NCI-H2081 (cell line): Measurements from ENCODE around the gene GORASP1.

Experiments used
- DNase-seq, 2 experiments: peaks; one replicate each; lab custom pipeline; 2025; lab: John Stamatoyannopoulos, UW

GORASP1 gene

GRCh38 chr3:39141171-39141995 lies 34.0 kb upstream of the GORASP1 start:
- DNase-seq, result peak in 1 of 2 experiments; percentile 49

- DNase-seq, result no peak
Observed at GRCh38 chr3:39140341-39140971, 33.0 kb upstream of the GORASP1 start.

- no peak for DNase-seq
Observed at GRCh38 chr3:39139442-39139841, 32.0 kb upstream of the GORASP1 start.

GRCh38 chr3:39138804-39139415 lies 31.5 kb upstream of the GORASP1 start:
- DNase-seq, result peak in 1 of 2 experiments; percentile 36

- DNase-seq, result no peak
Observed at GRCh38 chr3:39137991-39138803, 30.8 kb upstream of the GORASP1 start.

- DNase-seq, result no peak
Observed at GRCh38 chr3:39137435-39137936, 30.1 kb upstream of the GORASP1 start.

GRCh38 chr3:39136533-39137434 lies 29.4 kb upstream of the GORASP1 start:
- no peak for DNase-seq

- no peak for DNase-seq
Observed at GRCh38 chr3:39135170-39135805, 27.9 kb upstream of the GORASP1 start.

GRCh38 chr3:39134305-39134704 lies 26.9 kb upstream of the GORASP1 start:
- no peak for DNase-seq

GRCh38 chr3:39133822-39134221 lies 26.4 kb upstream of the GORASP1 start:
- DNase-seq, result no peak

GRCh38 chr3:39133093-39133490 lies 25.7 kb upstream of the GORASP1 start:
- DNase-seq, result no peak

GRCh38 chr3:39132096-39133092 lies 25.0 kb upstream of the GORASP1 start:
- no peak for DNase-seq

- no peak for DNase-seq
Observed at GRCh38 chr3:39130693-39131265, 23.4 kb upstream of the GORASP1 start.

GRCh38 chr3:39130026-39130425 lies 22.6 kb upstream of the GORASP1 start:
- DNase-seq, result no peak

- DNase-seq, result no peak
Observed at GRCh38 chr3:39128951-39129350, 21.5 kb upstream of the GORASP1 start.

- no peak for DNase-seq
Observed at GRCh38 chr3:39127908-39128304, 20.5 kb upstream of the GORASP1 start.

- DNase-seq, result peak in 1 of 2 experiments; percentile 37
Observed at GRCh38 chr3:39127269-39127907, 20.0 kb upstream of the GORASP1 start.

GRCh38 chr3:39126532-39127071 lies 19.2 kb upstream of the GORASP1 start:
- DNase-seq, result no peak
